ENCODE measurements around the gene ZC3H15. TPM values are rescaled to one million over a fixed set of nuclear protein-coding genes. Genes with fewer than 3 reads are reported as not detected.
A peak's percentile ranks its signal among the peaks of the same experiment; 100 is the strongest.

The ZC3H15 gene
- total RNA-seq, 1 donor from 2014 or later: 73.1 TPM

DNA sequence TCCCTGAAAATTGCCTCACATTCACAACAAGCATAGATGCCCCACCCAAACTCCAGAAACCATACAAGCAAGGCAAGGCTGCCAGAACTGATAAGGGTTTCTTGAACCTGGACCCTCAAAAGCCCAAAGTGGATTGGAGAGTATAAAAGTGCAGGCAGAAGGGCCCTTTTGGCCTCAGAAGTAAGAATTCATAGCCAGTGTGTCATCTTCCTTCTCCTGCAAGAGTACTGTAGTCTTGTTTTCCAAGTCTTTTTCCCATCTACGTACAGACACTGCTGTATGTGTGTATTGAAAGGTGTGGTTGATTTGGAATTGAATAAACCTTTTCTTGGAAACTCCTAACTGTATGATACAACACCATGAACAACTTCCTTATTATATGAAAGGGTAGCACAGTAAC, 46.8 kb downstream of the ZC3H15 start:
- Mint-ChIP-seq H3K36me3 (ENCODE audit: low read depth) (peaks cover 3% of the 10 kb centered on the region), H3K4me1 (peaks cover 34% of the 10 kb centered on the region), H3K27ac (ENCODE audit: unreplicated experiment) (peak overlapping the region; percentile 22), H3K9me3 (peaks cover 6% of the 10 kb centered on the region), H3K4me3 (no peak overlapping the region), H3K27me3 (ENCODE audit: low read depth) (no peaks in the 10 kb centered on the region)
- TF ChIP-seq, protein P1, sequence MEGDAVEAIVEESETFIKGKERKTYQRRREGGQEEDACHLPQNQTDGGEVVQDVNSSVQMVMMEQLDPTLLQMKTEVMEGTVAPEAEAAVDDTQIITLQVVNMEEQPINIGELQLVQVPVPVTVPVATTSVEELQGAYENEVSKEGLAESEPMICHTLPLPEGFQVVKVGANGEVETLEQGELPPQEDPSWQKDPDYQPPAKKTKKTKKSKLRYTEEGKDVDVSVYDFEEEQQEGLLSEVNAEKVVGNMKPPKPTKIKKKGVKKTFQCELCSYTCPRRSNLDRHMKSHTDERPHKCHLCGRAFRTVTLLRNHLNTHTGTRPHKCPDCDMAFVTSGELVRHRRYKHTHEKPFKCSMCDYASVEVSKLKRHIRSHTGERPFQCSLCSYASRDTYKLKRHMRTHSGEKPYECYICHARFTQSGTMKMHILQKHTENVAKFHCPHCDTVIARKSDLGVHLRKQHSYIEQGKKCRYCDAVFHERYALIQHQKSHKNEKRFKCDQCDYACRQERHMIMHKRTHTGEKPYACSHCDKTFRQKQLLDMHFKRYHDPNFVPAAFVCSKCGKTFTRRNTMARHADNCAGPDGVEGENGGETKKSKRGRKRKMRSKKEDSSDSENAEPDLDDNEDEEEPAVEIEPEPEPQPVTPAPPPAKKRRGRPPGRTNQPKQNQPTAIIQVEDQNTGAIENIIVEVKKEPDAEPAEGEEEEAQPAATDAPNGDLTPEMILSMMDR (conservative IDR thresholded peaks at IDR 0.05): no peak
- DNase-seq (ENCODE audit: low read depth, low spot score): no peak

DNA sequence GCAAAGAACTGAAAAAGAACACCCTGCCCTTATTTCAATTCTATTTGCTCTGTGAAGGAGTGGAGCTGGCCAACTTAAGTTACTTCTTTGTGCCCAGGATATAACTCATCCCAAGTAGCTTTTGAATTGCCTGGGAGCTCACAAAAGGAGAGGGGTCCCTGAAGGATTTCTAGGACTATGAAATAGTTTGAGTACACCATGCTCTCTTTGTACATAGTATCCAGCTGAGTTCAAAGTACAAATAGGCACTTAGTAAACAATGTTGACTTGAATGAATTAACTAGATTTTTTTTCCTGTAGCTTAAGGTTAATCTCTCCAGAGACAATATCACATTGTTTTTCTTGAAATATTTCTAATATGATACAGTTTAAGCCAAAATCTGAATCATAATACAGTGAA, 47.7 kb downstream of the ZC3H15 start:
- H3K36me3 Mint-ChIP-seq (ENCODE audit: low read depth): peaks cover 3% of the 10 kb centered on the region
- peaks cover 9% of the 10 kb centered on the region for H3K9me3 Mint-ChIP-seq
- no peaks in the 10 kb centered on the region for H3K27me3 Mint-ChIP-seq (ENCODE audit: low read depth)
- peaks cover 34% of the 10 kb centered on the region for H3K4me1 Mint-ChIP-seq
- H3K4me3 Mint-ChIP-seq: no peak overlapping the region
- no peak for DNase-seq (ENCODE audit: low read depth, low spot score)
- H3K27ac Mint-ChIP-seq (ENCODE audit: unreplicated experiment): no peak overlapping the region
- TF ChIP-seq, protein P1 (conservative IDR thresholded peaks at IDR 0.05): no peak

DNA sequence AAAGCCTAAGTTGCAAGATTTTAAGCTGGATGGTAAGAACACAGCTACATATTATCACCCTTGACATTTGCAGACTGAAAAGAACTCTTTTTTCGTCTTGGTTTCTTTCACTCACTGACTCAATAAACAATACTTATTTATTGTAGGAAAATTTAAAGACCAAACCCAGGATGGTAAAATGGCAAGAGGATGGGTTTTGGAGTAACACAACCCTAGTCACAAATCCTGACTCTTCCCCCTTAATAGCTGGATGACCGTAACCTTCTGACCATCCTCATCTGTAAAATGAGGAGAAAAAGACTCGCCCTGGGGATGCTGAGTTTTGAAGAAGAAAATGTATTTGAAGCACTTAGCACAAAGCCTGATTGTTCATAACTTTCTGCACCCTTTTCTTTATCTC, 48.3 kb downstream of the ZC3H15 start:
- Mint-ChIP-seq H3K27ac (ENCODE audit: unreplicated experiment) (peak overlapping the region; percentile 68), H3K27me3 (ENCODE audit: low read depth) (no peaks in the 10 kb centered on the region), H3K9me3 (peaks cover 9% of the 10 kb centered on the region), H3K4me3 (no peak overlapping the region), H3K36me3 (ENCODE audit: low read depth) (no peaks in the 10 kb centered on the region), H3K4me1 (peaks cover 34% of the 10 kb centered on the region)
- TF ChIP-seq, protein P1 (conservative IDR thresholded peaks at IDR 0.05): no peak
- DNase-seq (ENCODE audit: low read depth, low spot score): no peak

DNA sequence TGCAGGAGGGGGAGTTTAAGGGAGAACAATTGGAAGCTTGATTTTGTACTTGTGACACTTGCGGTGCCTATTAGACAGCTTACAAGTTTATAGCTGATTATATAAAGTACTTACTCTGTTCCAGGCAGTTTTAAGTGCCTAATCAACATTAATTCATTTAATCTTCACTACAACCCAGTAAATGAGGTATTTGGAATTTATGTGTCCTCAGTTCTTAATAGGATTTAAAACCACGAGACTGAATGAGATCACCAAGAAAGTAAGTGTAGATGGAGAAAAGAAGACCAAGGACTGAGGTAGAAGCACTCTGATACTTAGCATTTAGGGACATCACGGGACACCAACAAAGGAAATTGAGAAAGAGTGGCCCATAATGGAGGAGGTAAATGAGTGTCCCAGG, 49.8 kb downstream of the ZC3H15 start:
- TF ChIP-seq, protein P1 (conservative IDR thresholded peaks at IDR 0.05): no peak
- Mint-ChIP-seq H3K9me3 (peaks cover 9% of the 10 kb centered on the region), H3K4me3 (no peak overlapping the region), H3K27ac (ENCODE audit: unreplicated experiment) (no peak overlapping the region), H3K36me3 (ENCODE audit: low read depth) (no peaks in the 10 kb centered on the region), H3K27me3 (ENCODE audit: low read depth) (no peaks in the 10 kb centered on the region), H3K4me1 (peaks cover 35% of the 10 kb centered on the region)
- no peak for DNase-seq (ENCODE audit: low read depth, low spot score)

DNA sequence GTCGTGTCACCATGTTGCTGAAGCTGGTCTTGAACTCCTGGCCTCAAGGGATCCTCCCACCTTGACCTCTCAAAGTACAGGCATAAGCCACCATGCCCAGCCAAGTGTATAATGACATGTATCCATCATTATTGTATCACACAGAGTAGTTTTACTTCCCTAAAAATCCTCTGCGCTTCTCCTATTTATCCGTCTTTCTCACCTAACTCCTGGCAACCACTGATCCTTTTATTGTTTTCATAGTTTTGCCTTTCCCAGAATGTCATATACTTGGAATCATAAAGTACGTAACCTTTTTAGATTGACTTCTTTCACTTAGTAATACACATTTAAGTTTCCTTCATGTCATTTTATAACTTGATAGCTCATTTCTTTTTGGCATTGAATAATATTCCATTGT, 51.0 kb downstream of the ZC3H15 start:
- Mint-ChIP-seq H3K27me3 (ENCODE audit: low read depth) (no peaks in the 10 kb centered on the region), H3K9me3 (peaks cover 9% of the 10 kb centered on the region), H3K4me3 (no peak overlapping the region), H3K27ac (ENCODE audit: unreplicated experiment) (no peak overlapping the region), H3K4me1 (peaks cover 34% of the 10 kb centered on the region), H3K36me3 (ENCODE audit: low read depth) (no peaks in the 10 kb centered on the region)
- no peak for DNase-seq (ENCODE audit: low read depth, low spot score)
- TF ChIP-seq, protein P1 (conservative IDR thresholded peaks at IDR 0.05): no peak

DNA sequence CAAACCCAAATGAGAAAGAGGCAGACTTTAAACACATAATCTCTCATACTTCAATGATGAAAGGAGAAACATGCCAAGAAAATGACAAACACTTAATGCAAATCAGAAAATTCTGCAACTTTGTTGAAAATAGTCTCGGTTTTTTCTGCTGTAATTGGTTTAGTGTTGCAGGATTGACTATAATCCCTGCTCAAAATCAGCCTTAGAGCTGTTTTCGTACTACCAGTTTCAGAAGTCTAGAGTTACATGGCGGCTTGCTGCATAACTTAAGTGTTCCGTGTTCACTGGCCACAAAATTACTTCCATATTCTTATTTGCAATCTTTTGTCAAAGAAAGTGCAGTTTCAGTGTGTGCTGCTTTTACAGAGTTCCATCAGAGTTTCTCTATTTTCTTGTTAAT, 54.9 kb downstream of the ZC3H15 start:
- H3K9me3 Mint-ChIP-seq: peaks cover 9% of the 10 kb centered on the region
- H3K4me1 Mint-ChIP-seq: peaks cover 20% of the 10 kb centered on the region
- H3K4me3 Mint-ChIP-seq: no peak overlapping the region
- H3K27me3 Mint-ChIP-seq (ENCODE audit: low read depth): no peaks in the 10 kb centered on the region
- H3K36me3 Mint-ChIP-seq (ENCODE audit: low read depth): no peaks in the 10 kb centered on the region
- DNase-seq (ENCODE audit: low read depth, low spot score): no peak
- no peak overlapping the region for H3K27ac Mint-ChIP-seq (ENCODE audit: unreplicated experiment)
- TF ChIP-seq, protein P1 (conservative IDR thresholded peaks at IDR 0.05): no peak
